Epidermal melanocyte (primary cell): Measurements from ENCODE around the gene GNRHR.
"Not testable (repeated sequence)": the region's sequence is repeated elsewhere in the genome, so short reads cannot be mapped to it uniquely, and the experiment has no call there.

Experiments used
- DNase-seq: peaks from one replicate; pipeline ENCODE4 v3.0.0; 2011; ENCODE audit warnings: low spot score; ENCODE audit not compliant: insufficient read length

The GNRHR gene

DNA sequence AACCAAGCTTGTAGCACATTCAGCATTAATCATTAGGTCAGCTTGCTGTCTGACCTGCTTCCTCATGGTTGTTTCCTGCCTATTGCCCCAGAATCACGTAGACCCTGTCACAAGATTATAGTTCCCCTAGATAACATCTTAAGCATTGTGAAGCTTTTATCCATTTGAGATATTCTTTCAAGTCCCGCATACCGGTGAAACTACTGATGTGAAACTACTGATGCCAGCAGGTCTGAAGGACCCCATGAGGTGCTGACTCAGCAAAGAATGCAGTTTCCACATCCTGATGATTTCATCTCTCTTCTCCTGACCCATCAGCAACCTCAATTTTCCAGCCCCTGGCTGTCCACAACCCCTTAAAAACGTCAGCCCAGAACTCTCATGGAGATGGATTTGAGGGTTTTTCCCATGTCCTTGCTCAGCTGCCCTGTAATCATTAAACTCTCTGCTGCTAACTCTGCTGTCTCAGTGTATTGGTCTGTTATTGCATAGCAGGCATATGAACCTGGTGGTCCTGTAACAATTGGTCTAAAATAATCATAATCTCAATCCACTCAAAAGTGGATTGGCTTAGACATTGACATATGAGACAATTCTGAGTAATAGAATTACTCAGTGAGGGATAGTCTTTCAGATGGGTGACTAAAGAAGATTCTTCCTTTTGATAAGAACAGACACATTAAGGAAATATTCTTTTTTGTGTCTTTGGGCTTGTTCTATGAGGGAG, 26.9 kb downstream of the GNRHR start:
- no peak for DNase-seq

DNA sequence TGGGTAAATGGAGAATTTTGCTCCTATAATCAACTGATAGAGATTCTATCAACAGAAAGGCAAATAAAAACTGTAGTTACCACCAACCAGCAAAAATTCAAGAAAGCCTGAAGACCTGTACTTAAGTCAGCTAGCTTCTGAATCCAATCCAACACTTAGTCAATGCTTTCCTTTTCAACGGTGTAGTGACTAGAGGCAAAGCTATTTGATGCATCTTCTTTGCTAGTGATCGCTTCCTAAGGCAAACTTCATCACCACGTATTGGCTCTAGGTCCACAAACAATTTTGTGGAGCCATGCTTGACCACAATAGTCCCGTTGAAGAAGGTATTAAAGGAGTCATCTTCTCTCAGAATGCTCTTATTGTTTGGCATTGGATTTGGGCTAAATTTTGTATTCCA, 28.2 kb downstream of the GNRHR start:
- no peak for DNase-seq

DNA sequence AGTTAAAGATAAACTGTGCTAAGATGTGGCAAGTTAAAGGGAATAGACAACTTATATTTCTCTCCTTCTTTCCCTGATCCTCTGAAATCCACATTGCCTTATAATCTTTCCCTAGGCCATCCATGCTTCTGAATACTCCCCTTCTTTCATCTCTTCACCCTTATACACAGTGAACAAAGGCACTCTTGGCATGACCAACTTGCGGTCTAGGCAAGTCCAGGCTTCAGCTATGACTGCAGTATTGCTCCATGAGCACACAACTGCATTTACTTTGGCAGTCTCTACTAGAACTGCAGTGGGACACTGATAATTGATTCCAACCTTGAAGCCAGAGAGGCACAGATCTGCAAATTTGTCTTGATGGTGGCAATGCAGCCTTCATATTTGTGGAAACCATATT, 29.1 kb downstream of the GNRHR start:
- DNase-seq = peak; percentile 70

DNA sequence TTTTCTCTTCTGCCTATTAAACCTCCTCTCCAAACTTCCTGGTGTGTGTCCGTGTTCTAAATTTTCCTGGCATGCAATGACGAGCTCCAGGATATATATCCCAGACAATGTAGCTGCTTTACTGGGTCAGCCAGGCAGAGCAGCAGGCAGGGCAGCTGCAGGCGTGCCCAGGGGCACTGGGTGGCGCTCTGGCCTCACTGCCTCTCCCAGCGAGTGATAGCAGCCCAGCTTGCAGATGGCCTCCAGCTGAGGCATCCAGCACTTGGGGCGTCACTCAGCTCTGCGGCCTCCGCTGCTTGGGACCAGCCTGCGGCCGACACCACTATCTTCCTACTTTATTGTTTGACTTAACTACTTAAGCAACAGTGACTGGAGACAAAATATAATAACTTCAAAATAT, 30.2 kb downstream of the GNRHR start:
- no peak for DNase-seq

DNA sequence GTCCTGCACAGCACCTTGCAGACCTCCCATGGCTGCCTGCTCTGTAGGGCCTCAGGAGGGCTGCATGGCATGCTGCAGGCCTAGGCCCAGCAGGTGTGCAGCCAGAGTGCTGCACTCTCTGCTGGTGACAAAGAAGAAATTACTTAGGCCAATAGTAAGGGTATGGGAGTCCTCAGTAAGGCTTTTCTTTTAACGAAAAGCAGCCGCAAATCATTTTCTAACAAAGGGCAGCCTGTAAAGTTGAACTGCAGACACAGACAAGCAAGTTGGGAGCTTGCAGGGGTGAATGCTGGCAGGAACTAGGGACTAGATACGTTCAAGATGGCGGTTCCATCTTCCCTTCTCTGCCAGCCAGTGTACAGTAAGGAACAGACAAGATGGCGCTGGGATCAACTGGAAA, 30.8 kb downstream of the GNRHR start:
- DNase-seq = no peak

DNA sequence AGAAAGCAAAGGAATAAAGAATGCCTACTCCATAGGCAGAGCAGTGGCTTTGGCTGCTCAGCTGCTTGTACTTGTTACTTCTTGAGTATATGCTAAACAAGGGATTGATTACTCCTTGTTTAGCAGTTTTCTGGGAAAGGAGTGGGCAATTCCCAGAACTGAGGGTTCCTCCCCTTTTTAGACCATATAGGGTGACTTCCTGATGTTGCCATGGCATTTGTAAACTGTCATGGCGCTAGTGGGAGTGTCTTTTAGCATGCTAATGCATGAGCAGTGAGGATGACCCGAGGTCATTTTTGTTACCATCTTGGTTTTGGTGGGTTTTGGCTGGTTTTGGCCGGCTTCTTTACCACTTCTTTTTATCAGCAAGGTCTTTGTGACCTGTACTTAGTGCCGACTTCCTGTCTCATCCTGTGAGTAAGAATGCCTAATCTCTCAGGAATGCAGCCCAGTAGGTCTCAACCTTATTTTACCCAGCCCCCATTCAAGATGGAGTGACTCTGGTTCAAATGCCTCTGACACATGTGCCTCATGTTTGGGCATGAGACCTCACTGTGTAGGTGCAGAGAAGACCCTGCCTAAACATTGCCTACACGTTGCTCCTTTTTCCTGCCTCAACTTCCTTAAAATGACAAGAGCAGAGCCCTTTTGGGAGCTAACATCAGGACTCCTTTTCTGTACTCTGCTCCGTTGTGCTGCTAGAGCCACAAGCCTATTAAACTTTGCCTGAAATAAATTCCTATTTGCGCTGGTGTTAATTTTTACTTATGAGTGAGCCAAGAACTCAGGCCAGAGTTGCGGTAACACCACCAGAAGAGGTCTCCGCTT, 32.2 kb downstream of the GNRHR start:
- DNase-seq = no peak

DNA sequence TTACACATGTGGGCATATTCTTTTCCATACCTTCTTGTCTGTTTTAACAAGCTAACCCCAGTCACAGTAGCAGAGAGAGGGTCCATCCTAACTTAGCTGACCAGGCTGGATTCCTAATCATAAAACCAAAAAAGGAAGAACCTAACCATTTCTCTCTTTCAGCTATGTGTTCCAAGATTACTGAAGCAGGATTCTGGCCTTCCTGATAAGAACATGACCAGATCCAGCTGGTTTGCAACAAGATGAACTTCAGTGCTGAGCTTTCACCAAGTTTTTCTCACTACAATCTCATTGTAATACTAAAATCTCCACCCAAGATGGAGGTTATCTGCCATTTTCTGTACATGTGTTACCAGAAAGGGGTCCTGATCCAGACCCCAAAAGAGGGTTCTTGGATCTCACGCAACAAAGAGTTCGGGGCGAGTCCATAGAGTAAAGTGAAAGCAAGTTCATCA, 32.8 kb downstream of the GNRHR start:
- no peak for DNase-seq

DNA sequence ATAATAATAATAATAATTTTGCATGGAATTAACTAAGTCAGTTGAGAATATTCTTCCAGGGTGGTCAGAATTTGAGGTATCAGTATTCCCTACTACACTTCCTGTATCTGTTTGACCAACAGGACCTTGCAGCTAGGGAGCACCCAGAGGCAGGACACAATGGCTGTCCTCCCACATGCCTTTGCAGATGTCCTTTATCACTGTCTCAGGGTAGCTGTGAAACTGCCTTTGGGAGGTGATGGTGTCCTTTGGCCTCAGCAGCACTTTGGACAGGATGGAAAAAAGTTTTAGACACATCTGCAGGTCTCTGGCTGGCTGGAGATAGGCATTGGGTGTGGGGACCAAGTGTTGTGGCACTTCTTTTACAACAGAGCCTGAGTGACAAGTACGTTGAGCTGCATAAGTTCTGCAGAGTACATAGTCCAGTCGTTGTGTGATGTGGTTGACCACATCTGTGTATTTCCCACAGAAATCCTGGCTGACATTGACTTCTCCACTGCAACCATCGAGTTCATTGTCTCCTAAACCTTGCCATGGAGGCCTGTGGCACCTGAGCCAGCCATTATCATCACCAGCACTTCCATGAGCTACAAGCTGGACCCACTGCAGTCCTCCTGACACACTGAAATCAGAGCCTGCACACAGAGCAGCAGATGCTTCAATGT, 34.1 kb downstream of the GNRHR start:
- no peak for DNase-seq

DNA sequence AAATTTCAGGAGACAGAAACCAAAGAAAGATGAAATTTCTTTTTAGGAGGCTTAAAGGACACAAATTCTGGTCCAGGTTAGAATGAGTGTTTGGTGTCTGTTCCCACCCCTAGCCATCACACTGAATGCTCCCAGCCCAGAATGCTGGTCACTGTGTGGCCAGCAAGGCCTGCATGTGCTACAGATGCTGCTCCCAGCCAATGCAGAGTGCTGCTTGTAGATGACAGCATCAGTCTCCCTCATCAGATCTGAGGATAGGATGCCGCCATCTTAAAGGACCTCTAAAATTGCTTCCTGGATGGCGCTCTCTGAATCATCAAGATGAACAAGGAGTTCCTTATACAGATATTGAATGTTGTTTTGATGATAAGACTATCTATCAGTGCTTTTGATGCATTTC, 35.3 kb downstream of the GNRHR start:
- no peak for DNase-seq

DNA sequence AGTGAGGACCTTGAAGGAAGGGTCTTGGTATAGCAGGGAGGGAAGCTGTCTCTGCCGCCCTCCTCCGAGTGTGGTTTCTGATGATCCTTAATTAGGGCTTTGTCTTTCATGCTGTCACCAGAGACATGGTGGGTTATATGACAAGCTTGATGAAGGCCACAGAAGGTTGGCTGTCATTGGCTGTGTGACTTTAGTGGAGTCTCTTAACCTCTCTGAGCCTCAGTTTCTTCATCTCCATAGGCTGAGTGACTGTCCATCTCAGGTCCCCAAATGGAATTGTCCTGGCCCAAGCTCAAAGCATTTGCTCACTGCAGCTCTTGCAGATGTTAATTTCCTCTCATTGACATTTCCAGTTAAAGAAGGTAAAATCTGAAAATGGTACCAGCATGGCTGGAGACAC, 36.6 kb downstream of the GNRHR start:
- DNase-seq = no peak

DNA sequence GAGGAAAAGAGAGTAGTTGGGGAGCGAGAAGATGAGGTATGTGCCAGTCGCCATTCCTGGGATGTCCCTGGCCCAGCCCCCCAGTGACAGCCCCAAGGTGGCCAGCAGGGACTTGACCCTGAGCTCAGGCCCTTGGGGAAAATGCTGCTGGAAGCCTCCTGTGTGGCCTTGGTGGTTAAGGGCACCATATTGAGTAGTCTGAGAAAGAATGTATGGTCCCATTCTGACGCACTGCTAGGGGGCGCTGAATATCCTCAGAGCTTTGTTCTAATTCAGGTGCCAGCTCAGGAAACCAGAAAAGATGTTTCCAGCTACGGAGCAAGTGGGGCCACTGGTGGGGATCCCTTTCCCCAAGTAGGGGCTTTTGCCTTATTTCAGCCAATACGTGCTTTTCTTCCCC, 39.2 kb downstream of the GNRHR start:
- no peak for DNase-seq

DNA sequence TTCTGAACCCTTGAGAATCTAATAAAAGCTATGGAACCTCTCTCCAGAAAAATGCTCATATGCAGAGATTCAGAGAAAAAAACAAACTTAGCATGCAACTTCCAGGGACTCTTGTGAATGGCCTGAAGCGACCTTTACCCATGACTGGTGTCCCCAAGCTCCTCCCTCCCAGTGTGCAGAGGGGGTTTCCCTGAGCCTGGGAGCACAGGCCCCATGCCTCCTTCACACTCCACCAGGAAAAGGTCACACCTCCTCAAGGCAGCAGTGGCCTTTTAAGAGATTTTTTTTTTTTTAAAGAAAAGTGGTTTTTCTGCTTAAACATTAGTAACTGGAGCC, 40.0 kb downstream of the GNRHR start:
- DNase-seq = no peak

DNA sequence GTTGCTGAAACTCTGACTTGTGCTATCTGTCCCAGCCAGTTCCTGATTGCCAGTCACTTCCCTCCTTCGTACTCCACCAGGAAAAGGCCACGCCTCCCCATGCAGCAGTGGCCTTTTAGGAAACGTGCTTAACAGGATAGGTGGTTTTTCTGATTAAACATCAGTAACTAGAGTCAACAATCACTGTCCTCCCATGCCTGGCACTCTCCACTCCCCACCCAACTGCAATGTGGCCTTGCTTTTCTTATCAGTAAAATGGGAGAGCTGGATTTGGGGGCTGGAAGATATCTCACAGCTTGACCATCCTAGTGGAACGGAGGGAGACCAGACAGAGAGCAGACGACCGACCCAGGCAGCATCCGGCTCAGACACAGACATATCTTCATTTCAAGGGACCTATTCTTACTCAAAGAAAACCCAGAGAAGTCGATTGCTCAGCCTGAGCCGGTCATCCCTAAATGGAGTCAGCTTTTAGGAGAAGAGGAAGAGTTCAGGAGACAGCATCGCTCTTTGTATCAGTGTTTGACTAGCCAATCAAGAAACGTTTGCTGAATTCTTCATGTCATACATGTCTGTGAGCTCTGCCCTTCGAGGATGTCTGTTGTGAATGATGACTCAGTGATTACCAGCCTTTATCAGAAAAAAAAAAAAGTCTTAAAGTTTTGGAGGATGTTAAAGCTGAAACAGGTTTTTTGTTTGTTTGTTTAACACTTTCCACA, 40.5 kb downstream of the GNRHR start:
- DNase-seq = no peak

DNA sequence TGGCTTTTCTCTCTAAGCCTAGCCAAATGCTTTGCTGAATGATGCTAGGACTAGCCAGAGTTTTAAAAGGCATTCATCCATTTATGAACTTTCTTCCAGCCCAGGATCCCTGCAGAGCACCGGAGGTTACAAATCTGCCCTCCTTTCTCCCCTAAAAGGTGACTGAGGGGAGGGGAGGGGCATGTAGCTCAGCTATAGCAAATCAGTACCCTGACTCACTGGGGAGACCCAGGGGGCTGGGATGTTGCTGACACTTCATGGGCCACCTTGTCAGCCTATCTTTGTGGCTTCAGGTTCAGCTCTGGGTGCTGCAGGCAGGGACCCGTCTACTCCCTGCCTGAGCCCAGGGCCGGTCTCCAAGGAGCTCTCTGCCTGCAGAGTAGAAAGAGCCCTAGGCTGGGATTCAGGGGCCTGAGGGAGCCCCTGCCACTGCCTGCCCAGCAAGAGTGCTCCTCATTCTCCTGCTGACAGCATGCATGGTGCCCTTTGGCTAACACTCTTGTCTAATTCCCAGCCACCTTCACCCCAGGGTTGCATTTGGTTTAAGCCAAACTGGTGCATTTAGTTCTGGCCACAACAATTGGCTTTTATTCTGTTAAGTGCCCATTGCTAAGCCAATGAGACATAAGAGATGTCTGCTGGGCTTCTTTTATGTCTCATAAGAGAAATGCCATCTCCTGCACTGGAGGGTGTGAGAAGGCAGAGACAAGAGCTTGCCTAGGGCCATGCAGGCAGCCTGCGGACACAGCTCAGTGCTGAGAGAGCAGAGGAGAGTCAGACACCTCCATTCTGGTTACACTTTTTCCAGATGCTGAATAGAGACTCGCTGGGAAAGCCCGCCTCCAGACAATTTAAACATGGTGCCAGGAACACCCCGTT, 41.3 kb downstream of the GNRHR start:
- DNase-seq = no peak

DNA sequence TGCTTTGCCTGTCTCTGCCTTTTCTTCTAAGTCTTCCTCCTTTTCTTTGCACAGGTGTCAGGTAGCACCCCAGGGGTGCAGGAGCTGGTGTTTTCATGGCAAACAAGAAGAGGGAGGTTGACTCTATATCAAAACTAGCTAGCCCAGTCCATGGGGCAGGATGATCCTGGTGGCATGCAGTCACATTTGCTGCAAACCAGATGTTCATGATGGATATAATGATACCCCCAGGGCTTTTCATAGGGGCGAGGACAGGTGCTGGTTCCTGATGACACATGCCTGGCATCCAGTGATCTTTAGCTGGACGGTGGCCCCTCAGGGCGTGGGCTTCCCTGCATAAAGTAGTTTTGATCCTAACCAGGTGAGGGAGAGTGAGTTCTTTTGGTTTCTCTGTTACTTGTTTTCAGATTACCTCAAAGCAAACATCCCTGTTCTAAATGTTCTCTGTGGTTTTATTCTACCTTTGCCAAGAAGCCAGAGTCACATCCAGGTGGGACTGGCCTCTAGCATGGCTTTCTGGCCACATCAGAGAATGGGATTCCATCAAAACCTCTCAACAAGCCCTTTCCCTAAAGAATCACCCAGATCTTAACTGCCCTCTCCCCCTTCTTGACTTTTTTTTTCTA, 42.1 kb downstream of the GNRHR start:
- DNase-seq = no peak

DNA sequence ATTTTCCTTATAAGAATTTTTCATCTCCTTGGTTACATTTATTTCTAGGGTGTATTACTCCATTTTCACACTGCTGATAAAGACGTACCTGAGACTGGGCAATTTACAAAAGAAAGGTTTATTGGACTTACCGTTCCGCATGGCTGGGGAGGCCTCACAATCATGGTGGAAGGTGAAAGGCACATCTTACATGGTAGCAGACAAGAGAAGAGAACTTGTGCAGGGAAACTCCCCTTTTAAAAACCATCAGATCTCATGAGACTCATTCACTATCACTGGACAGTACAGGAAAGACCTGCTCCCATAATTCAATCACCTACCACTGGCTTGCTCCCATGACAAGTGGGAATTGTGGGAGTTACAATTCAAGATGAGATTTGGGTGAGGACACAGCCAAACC, 47.5 kb downstream of the GNRHR start:
- DNase-seq = not testable (repeated sequence)

DNA sequence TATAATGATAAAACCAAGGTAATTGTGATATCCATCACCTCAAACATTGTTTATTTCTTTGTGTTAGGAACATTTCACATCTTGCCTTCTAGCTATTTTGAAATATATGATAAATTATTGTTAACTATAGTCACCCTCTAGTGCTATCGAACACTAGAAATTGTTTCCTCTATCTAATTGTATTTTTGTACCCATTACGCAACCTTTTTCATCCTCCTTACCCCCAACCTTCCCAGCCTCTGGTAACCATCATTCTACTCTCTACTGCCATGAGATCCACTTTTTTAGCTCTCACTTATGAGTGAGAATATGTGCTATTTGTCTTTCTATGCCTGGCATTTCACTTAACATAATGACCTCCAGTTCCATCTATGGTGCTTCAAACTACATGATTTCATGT, 49.3 kb downstream of the GNRHR start:
- no peak for DNase-seq

DNA sequence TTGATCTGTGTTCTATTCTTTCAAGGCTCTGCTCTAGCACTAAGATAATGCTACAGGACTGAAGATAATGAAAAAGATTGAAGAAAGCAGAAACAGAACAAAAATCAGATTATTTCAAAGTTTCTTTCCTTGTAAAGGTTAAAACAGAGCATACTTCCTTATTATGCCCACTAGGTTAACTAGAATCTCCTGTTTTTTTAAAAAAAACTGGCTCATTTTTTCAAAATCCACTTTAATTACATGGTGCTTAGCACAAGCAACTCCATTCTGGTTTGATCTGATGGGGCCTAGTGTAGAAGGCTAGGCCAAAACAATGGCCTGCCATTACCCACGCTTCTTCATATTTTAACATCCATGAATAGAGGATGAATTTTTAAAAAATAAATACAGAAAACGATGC, 52.0 kb downstream of the GNRHR start:
- no peak for DNase-seq

DNA sequence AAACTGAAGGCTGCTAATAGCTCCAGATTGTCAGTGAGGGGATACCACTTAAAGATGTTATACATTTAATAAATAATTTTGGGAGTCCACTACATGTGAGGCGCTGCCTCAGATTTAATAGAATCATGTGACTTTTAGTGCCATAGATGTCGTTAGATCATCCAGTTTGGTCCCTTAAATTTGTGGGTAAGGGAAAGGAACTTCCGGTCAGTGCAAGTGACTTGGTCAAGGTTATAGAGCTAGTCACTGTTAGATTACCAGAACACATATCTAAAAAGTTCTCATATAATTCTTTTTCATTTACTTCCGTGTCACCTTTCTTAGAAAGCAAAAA, 52.7 kb downstream of the GNRHR start:
- DNase-seq = no peak

DNA sequence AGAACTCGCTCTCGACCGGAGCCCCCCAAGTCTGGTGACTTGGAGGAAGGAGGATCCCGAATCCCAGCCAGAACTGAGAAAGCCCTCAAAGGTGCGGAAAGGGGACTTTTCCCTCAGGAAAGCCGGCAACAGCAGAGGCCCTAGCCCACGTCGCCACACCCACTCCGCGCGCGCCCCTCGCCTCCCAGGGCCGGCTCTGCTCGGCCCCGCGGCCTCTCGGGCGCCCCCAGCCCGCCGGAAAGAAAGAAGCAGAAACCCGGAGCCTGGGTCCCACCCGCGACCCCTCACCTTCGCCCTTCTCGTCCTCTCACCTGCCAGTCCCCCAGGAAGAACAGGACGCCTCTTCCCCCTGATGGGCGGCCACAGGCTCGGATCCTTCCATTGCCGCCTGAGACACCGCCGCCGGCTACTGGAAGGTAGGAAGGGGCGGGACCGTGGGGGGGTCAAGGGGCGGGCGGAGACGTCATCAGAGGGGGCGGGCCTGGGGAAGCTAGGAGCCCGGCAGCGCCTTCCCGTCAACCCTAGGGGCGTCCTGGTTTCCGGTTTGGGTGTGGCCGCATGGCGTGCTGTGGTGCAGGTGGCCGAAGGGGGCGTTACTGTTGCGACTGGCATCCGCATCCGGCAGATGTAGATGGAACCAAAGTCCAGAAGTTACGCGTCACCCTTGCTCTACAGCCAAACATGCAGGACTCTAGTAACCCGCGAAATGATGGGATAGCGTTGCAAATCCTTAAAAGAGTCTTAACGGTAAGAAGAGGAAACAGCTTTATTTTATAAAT, 53.3 kb downstream of the GNRHR start, which contains the start of gene UBA6:
TSS of gene UBA6 (minus strand) at position 418 of the 779 bp plus-strand sequence. CDS start at position 382, 36 bp downstream.
- DNase-seq = peak; percentile 79
